GM12801 (cell line): ENCODE data around the gene CLEC17A.

Experiments used
- CTCF ChIP-seq: IDR thresholded peaks from one replicate; pipeline ENCODE4 v1.5.1; 2011; ENCODE audit warnings: control low read depth; ENCODE audit not compliant: insufficient read length; ENCODE audit errors: extremely low read depth

CLEC17A gene

GRCh38 chr19:14562660-14563589 is 20.0 kb upstream of the CLEC17A start:
- no peak for TF ChIP-seq CTCF

- TF ChIP-seq CTCF = no peak
Measured at GRCh38 chr19:14563590-14563926, 19.3 kb upstream of the CLEC17A start.

GRCh38 chr19:14563989-14564651 is 18.8 kb upstream of the CLEC17A start:
- no peak for TF ChIP-seq CTCF

- no peak for TF ChIP-seq CTCF
Measured at GRCh38 chr19:14565298-14565679, 17.6 kb upstream of the CLEC17A start.

GRCh38 chr19:14565765-14566711 is 16.8 kb upstream of the CLEC17A start:
- no peak for TF ChIP-seq CTCF

- no peak for TF ChIP-seq CTCF
Measured at GRCh38 chr19:14566712-14567077, 16.2 kb upstream of the CLEC17A start.

GRCh38 chr19:14567079-14567478 is 15.8 kb upstream of the CLEC17A start:
- TF ChIP-seq CTCF = no peak
